Gastrocnemius medialis (tissue), 4 donors: ENCODE data around the gene POU6F1.

Source experiments
- POLR2A ChIP-seq, 2 donors: fragments of 450-650 bp; IDR thresholded peaks; one replicate each; pipeline ENCODE4 v1.6.1; 2017; ENCODE audit warnings: antibody characterized with exemption in 2 of 2, mild to moderate bottlenecking in 2 of 2, moderate library complexity in 2 of 2
- TF ChIP-seq, protein P1 (sequence below), 5 experiments: fragments of 450-650 bp in 3 of 5; fragments of 200-600 bp in 2 of 5; sonication (generic) in 2 of 5; IDR thresholded peaks in 4 of 5; conservative IDR thresholded peaks in 1 of 5; 1 replicate in 4 of 5; 2 replicates in 1 of 5; pipeline ENCODE4 v1.5.1; 2016 to 2019; ENCODE audit warnings: antibody characterized with exemption in 5 of 5, mild to moderate bottlenecking in 3 of 5, moderate library complexity in 3 of 5

- TF ChIP-seq, protein P1, sequence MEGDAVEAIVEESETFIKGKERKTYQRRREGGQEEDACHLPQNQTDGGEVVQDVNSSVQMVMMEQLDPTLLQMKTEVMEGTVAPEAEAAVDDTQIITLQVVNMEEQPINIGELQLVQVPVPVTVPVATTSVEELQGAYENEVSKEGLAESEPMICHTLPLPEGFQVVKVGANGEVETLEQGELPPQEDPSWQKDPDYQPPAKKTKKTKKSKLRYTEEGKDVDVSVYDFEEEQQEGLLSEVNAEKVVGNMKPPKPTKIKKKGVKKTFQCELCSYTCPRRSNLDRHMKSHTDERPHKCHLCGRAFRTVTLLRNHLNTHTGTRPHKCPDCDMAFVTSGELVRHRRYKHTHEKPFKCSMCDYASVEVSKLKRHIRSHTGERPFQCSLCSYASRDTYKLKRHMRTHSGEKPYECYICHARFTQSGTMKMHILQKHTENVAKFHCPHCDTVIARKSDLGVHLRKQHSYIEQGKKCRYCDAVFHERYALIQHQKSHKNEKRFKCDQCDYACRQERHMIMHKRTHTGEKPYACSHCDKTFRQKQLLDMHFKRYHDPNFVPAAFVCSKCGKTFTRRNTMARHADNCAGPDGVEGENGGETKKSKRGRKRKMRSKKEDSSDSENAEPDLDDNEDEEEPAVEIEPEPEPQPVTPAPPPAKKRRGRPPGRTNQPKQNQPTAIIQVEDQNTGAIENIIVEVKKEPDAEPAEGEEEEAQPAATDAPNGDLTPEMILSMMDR (IDR thresholded peaks at IDR 0.05 in 4 of 5, conservative IDR thresholded peaks at IDR 0.05 in 1 of 5) = no peak
- TF ChIP-seq POLR2A (IDR thresholded peaks at IDR 0.05) = no peak
These were observed 8.6 kb downstream of the POU6F1 start for GRCh38 chr12:51209259-51209658.
